Endodermal cell (in vitro differentiated cells): ENCODE results near the gene MYO19. TPM values are rescaled to one million over a fixed set of nuclear protein-coding genes. Genes with fewer than 3 reads are reported as not detected.

ENCODE experiments used
- DNase-seq: peaks from one replicate; pipeline ENCODE4 v3.0.0-alpha.2; 2017
- H3K27ac ChIP-seq: 2 replicates; pipeline ENCODE4 v1.5.1; 2013; ENCODE audit warnings: mild to moderate bottlenecking, low read depth, low read length, moderate library complexity
- H3K27me3 ChIP-seq: 2 replicates; pipeline ENCODE4 v1.6.1; 2013; ENCODE audit warnings: mild to moderate bottlenecking, low read length, moderate library complexity; ENCODE audit not compliant: insufficient read depth, control insufficient read depth, poor library complexity, severe bottlenecking
- H3K36me3 ChIP-seq: 2 replicates; pipeline ENCODE4 v1.7.0; 2013; ENCODE audit warnings: mild to moderate bottlenecking, low read length, moderate library complexity; ENCODE audit not compliant: control insufficient read depth, insufficient read depth
- H3K4me1 ChIP-seq: one replicate; pipeline ENCODE4 v1.7.0; 2013; ENCODE audit warnings: low read length; ENCODE audit not compliant: control insufficient read depth, insufficient read depth
- H3K4me3 ChIP-seq: 2 replicates; pipeline ENCODE4 v1.5.1; 2013; ENCODE audit warnings: mild to moderate bottlenecking, low read length, moderate library complexity
- H3K9ac ChIP-seq: 2 replicates; pipeline ENCODE4 v1.6.1; 2013; ENCODE audit warnings: mild to moderate bottlenecking, low read length, moderate library complexity; ENCODE audit not compliant: poor library complexity, severe bottlenecking; ENCODE audit errors: extremely low read depth
- H3K9me3 ChIP-seq: 2 replicates; pipeline ENCODE4 v1.6.1; 2013; ENCODE audit warnings: mild to moderate bottlenecking, low read length, moderate library complexity; ENCODE audit not compliant: control insufficient read depth
- H3K27ac Mint-ChIP-seq: 2 replicates; pipeline ENCODE4 v1.8.0; 2020; ENCODE audit warnings: mixed read lengths
- H3K27me3 Mint-ChIP-seq: 2 replicates; pipeline ENCODE4 v1.8.0; 2021; ENCODE audit warnings: mild to moderate bottlenecking, mixed read lengths; ENCODE audit not compliant: insufficient read depth
- H3K36me3 Mint-ChIP-seq: 2 replicates; pipeline ENCODE4 v1.8.0; 2020; ENCODE audit warnings: low read depth, mixed read lengths
- H3K4me1 Mint-ChIP-seq: 2 replicates; pipeline ENCODE4 v1.8.0; 2020; ENCODE audit warnings: mixed read lengths
- H3K4me3 Mint-ChIP-seq: 2 replicates; pipeline ENCODE4 v1.8.0; 2020; ENCODE audit warnings: mild to moderate bottlenecking, moderate library complexity, mixed read lengths
- H3K9me3 Mint-ChIP-seq: 2 replicates; pipeline ENCODE4 v1.8.0; 2020; ENCODE audit warnings: mild to moderate bottlenecking, mixed read lengths
- CTCF ChIP-seq: fragments of 200-600 bp; sonication (generic); conservative IDR thresholded peaks from 2 replicates; pipeline ENCODE4 v1.5.0; 2021; ENCODE audit warnings: antibody characterized with exemption, mild to moderate bottlenecking
- WGBS, 2 experiments: methylation state at CpG; one replicate each; pipeline versions ENCODE4 v1.1.5 to v1.1.7; 2013; ENCODE audit warnings: missing lambda C conversion rate in 2 of 2, mixed read lengths in 1 of 2; ENCODE audit not compliant: insufficient coverage in 1 of 2, insufficient read length in 1 of 2; 5-methylcytosine and 5-hydroxymethylcytosine counted together
- total RNA-seq, 2 donors: library from RNA; stranded (reverse); fragmentation: NEBNext Ultra II Directional in 1 of 2; extraction: Animal tissue kit (Norgen Biotek cat#: 25700) in 1 of 2; gene quantifications; 2 replicates in 1 of 2; 3 replicates in 1 of 2; pipeline ENCODE4 v1.2.1, GENCODE V29; 2021

MYO19 gene
- total RNA-seq, 2 donors from 2014 or later = 133 to 154 TPM

- DNase-seq = peak; percentile 28
- Mint-ChIP-seq H3K27ac (no peak overlapping the region), H3K27me3 (peaks cover 52% of the 10 kb centered on the region), H3K36me3 (no peaks in the 10 kb centered on the region), H3K4me3 (no peak overlapping the region), H3K9me3 (no peaks in the 10 kb centered on the region), H3K4me1 (no peaks in the 10 kb centered on the region)
- no peak overlapping the region for H3K4me3 ChIP-seq
- H3K27ac ChIP-seq = no peak overlapping the region
- peaks cover 52% of the 10 kb centered on the region for H3K27me3 ChIP-seq
- no peak for TF ChIP-seq CTCF
- no peak overlapping the region for H3K9ac ChIP-seq
- no peaks in the 10 kb centered on the region for H3K4me1 ChIP-seq
- no peaks in the 10 kb centered on the region for H3K9me3 ChIP-seq
- no peaks in the 10 kb centered on the region for H3K36me3 ChIP-seq
- WGBS, 2 experiments = 78 to 81% methylated on average over 5 to 10 of the region's 10 CpGs
These were observed 73.1 kb downstream of the MYO19 start for GRCh38 chr17:36461330-36462110.

GRCh38 chr17:36460265-36460937 lies 74.3 kb downstream of the MYO19 start:
- H3K27me3 ChIP-seq = peaks cover 48% of the 10 kb centered on the region
- Mint-ChIP-seq H3K27ac (no peak overlapping the region), H3K4me3 (no peak overlapping the region), H3K36me3 (no peaks in the 10 kb centered on the region), H3K27me3 (peaks cover 43% of the 10 kb centered on the region), H3K9me3 (no peaks in the 10 kb centered on the region), H3K4me1 (no peaks in the 10 kb centered on the region)
- H3K9ac ChIP-seq = no peak overlapping the region
- TF ChIP-seq CTCF = peak; percentile 58
- no peak overlapping the region for H3K4me3 ChIP-seq
- H3K9me3 ChIP-seq = no peaks in the 10 kb centered on the region
- no peak for DNase-seq
- 57 to 83% methylated on average over 3 to 5 of the region's 5 CpGs for WGBS, 2 experiments
- no peaks in the 10 kb centered on the region for H3K4me1 ChIP-seq
- no peaks in the 10 kb centered on the region for H3K36me3 ChIP-seq
- no peak overlapping the region for H3K27ac ChIP-seq

GRCh38 chr17:36459601-36460000 lies 75.1 kb downstream of the MYO19 start:
- Histone ChIP-seq H3K27ac (no peak overlapping the region), H3K4me1 (no peaks in the 10 kb centered on the region), H3K9ac (no peak overlapping the region), H3K36me3 (no peaks in the 10 kb centered on the region), H3K9me3 (no peaks in the 10 kb centered on the region), H3K27me3 (peaks cover 41% of the 10 kb centered on the region), H3K4me3 (no peak overlapping the region)
- no peak for TF ChIP-seq CTCF
- H3K27me3 Mint-ChIP-seq = peaks cover 35% of the 10 kb centered on the region
- no peaks in the 10 kb centered on the region for H3K4me1 Mint-ChIP-seq
- no peaks in the 10 kb centered on the region for H3K36me3 Mint-ChIP-seq
- no peak overlapping the region for H3K4me3 Mint-ChIP-seq
- H3K27ac Mint-ChIP-seq = no peak overlapping the region
- DNase-seq = peak; percentile 46
- 87 to 89% methylated on average over 4 to 7 of the region's 7 CpGs for WGBS, 2 experiments
- no peaks in the 10 kb centered on the region for H3K9me3 Mint-ChIP-seq
